Prostate gland (tissue), 2 donors: ENCODE results near the gene SCARB1.

Experiments used
- CTCF ChIP-seq, 4 experiments: fragments of 200-600 bp in 2 of 4; fragments of 450-650 bp in 2 of 4; sonication (generic) in 2 of 4; IDR thresholded peaks; 1 replicate in 3 of 4; 2 replicates in 1 of 4; pipeline ENCODE4 v1.5.1; 2016 to 2019; ENCODE audit warnings: antibody characterized with exemption in 4 of 4, mild to moderate bottlenecking in 2 of 4, moderate library complexity in 2 of 4
- POLR2AphosphoS5 ChIP-seq: sonication (generic); formaldehyde crosslinking; IDR thresholded peaks from one replicate; pipeline ENCODE4 v1.6.1; 2017; ENCODE audit warnings: antibody characterized with exemption

DNA sequence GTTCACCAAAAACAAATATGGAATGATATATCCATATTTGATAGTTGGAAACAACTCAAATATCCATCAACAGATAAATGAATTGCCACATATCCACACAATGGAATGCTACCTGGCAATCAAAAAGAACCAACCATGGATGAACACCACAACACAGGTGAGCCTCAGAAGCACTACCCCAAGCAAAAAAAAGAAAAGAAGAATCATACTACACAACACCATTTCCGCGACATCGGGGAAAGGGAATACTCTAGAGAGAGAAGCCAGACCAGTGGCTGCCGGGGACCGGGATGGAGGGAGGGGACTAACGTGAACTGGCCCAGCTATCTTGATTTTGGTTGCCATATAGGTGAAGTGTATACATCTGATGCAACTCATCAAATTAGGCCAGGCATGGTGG lies 41.4 kb downstream of the SCARB1 start:
- no peak for TF ChIP-seq POLR2AphosphoS5
- no peak for TF ChIP-seq CTCF (IDR thresholded peaks at IDR 0.05)
